ENCODE results near the gene DYNC2LI1. TPM values are rescaled to one million over a fixed set of nuclear protein-coding genes. Genes with fewer than 3 reads are reported as not detected.

The DYNC2LI1 gene
- total RNA-seq, 1 donor from 2014 or later: 15.3 TPM

DNA sequence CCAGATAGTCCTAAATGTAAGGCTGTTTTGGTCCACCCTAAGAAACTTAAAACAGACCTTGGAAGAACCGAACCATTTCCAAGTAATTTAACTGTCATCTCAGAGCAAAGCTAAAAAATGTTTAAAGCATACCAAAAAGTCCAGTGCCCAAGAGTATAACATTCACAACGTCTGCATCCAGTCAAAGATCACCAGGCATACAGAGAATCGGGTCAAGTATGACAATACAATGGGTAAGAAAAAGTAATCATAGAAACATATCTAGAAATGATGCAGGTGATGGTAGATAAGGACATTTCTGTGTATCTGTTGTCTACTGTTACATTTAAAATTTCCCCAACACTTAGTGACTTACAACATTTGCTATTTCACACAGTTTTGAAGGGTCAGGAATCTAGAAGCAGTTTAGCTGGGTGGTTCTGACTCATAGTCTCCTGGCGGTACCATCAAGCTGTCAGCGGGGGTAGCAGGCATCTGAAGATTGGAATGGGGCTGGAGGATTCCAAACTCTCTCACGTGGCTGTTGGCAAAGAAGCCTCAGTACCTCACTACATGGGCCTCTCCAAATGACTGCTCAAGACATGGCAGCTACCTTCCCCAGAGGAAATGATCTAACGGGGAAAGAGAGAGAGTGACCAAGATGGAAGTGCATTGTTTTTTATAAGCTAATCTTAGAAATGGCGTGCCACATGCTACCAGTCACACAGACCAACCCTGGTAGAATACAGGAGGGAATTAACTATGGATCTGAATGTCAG is 36.6 kb upstream of the DYNC2LI1 start:
- peaks cover 19% of the 10 kb centered on the region for H3K4me1 Mint-ChIP-seq (ENCODE audit: low read depth, unreplicated experiment)
- no peaks in the 10 kb centered on the region for H3K9me3 ChIP-seq (ENCODE audit: insufficient read depth, low read depth, low read length)
- FAIRE-seq (peak; percentile 89), DNase-seq (ENCODE audit: low read depth) (peak; percentile 96)
- peak overlapping the region; percentile 1 for H3K4me3 Mint-ChIP-seq (ENCODE audit: unreplicated experiment)
- H3K27ac ChIP-seq (ENCODE audit: low read depth, low read length): peak overlapping the region; percentile 81
- no peaks in the 10 kb centered on the region for H3K27me3 Mint-ChIP-seq (ENCODE audit: low read depth, unreplicated experiment)
- H3K9me3 Mint-ChIP-seq (ENCODE audit: unreplicated experiment): no peaks in the 10 kb centered on the region
- H3K4me1 ChIP-seq (ENCODE audit: insufficient read depth, low read length): peaks cover 16% of the 10 kb centered on the region
- H2AFZ ChIP-seq (ENCODE audit: low read depth, low read length): peak overlapping the region; percentile 43
- H3K27me3 ChIP-seq (ENCODE audit: insufficient read depth, low read length): no peaks in the 10 kb centered on the region
- H3K9ac ChIP-seq (ENCODE audit: low read length): peak overlapping the region; percentile 44
- no peaks in the 10 kb centered on the region for H4K20me1 ChIP-seq (ENCODE audit: insufficient read depth, low read length)
- H3K36me3 Mint-ChIP-seq (ENCODE audit: low read depth, unreplicated experiment): no peaks in the 10 kb centered on the region
- TF ChIP-seq EZH2 (IDR thresholded peaks at IDR 0.05; ENCODE audit: insufficient read depth, low read length): no peak
- TF ChIP-seq, protein P1, sequence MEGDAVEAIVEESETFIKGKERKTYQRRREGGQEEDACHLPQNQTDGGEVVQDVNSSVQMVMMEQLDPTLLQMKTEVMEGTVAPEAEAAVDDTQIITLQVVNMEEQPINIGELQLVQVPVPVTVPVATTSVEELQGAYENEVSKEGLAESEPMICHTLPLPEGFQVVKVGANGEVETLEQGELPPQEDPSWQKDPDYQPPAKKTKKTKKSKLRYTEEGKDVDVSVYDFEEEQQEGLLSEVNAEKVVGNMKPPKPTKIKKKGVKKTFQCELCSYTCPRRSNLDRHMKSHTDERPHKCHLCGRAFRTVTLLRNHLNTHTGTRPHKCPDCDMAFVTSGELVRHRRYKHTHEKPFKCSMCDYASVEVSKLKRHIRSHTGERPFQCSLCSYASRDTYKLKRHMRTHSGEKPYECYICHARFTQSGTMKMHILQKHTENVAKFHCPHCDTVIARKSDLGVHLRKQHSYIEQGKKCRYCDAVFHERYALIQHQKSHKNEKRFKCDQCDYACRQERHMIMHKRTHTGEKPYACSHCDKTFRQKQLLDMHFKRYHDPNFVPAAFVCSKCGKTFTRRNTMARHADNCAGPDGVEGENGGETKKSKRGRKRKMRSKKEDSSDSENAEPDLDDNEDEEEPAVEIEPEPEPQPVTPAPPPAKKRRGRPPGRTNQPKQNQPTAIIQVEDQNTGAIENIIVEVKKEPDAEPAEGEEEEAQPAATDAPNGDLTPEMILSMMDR (IDR thresholded peaks at IDR 0.05; ENCODE audit: insufficient read depth, low read depth, low read length): no peak
- no peaks in the 10 kb centered on the region for H3K79me2 ChIP-seq (ENCODE audit: insufficient read depth, low read length)
- peak overlapping the region; percentile 90 for H3K27ac Mint-ChIP-seq (ENCODE audit: unreplicated experiment)
- no peaks in the 10 kb centered on the region for H3K36me3 ChIP-seq (ENCODE audit: insufficient read depth, low read length)
- peak overlapping the region; percentile 55 for H3K4me2 ChIP-seq (ENCODE audit: low read length)
- peak overlapping the region; percentile 31 for H3K4me3 ChIP-seq (ENCODE audit: insufficient read depth, low read depth, low read length)

DNA sequence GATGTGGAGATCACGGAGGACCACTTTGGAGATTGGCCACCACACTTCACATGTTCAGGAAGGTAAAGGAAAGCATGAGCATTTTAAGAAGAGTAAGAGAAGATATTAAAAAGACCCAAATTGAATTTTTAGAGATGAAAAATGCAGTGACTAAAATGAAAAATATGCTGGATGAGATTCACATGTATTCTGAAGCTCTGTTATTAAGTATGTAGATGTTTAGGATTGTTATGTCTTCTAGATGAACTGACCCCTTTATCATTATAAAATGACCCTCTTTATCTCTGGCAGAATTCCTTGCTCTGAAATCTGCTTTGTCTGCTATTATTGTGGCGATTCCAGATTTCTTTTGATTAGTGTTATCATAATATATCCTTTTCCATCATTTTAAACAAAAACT is 36.0 kb upstream of the DYNC2LI1 start:
- no peaks in the 10 kb centered on the region for H3K79me2 ChIP-seq (ENCODE audit: insufficient read depth, low read length)
- H3K9me3 ChIP-seq (ENCODE audit: insufficient read depth, low read depth, low read length): no peaks in the 10 kb centered on the region
- DNase-seq (ENCODE audit: low read depth) (no peak), FAIRE-seq (peak; percentile 23)
- Mint-ChIP-seq H3K27me3 (ENCODE audit: low read depth, unreplicated experiment) (no peaks in the 10 kb centered on the region), H3K4me3 (ENCODE audit: unreplicated experiment) (no peak overlapping the region), H3K36me3 (ENCODE audit: low read depth, unreplicated experiment) (no peaks in the 10 kb centered on the region), H3K9me3 (ENCODE audit: unreplicated experiment) (no peaks in the 10 kb centered on the region), H3K27ac (ENCODE audit: unreplicated experiment) (peak overlapping the region; percentile 90), H3K4me1 (ENCODE audit: low read depth, unreplicated experiment) (peaks cover 19% of the 10 kb centered on the region)
- H3K4me1 ChIP-seq (ENCODE audit: insufficient read depth, low read length): peaks cover 16% of the 10 kb centered on the region
- H3K36me3 ChIP-seq (ENCODE audit: insufficient read depth, low read length): no peaks in the 10 kb centered on the region
- no peaks in the 10 kb centered on the region for H4K20me1 ChIP-seq (ENCODE audit: insufficient read depth, low read length)
- no peaks in the 10 kb centered on the region for H3K27me3 ChIP-seq (ENCODE audit: insufficient read depth, low read length)
- peak overlapping the region; percentile 55 for H3K4me2 ChIP-seq (ENCODE audit: low read length)
- peak overlapping the region; percentile 44 for H3K9ac ChIP-seq (ENCODE audit: low read length)
- H2AFZ ChIP-seq (ENCODE audit: low read depth, low read length): peak overlapping the region; percentile 43
- H3K27ac ChIP-seq (ENCODE audit: low read depth, low read length): peak overlapping the region; percentile 81
- peak overlapping the region; percentile 31 for H3K4me3 ChIP-seq (ENCODE audit: insufficient read depth, low read depth, low read length)
- TF ChIP-seq, protein P1 (IDR thresholded peaks at IDR 0.05; ENCODE audit: insufficient read depth, low read depth, low read length): no peak
- TF ChIP-seq EZH2 (IDR thresholded peaks at IDR 0.05; ENCODE audit: insufficient read depth, low read length): no peak

DNA sequence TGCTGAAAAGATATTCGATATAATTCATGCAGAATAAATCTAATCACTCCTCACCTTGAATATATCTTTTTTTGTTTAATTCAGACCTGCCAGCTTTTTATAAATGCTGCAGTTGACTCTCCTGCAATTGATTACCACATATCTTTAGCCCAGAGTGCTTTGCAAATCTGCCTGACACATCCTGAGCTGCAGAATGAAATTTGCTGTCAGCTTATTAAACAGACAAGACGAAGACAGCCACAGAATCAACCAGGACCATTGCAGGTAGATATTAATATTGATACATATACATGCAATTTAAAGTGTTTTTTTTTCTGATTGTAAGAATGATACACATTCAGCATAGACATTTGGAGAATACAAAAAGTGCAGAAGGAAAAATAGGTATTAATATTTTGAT is 35.6 kb upstream of the DYNC2LI1 start:
- no peak overlapping the region for H3K4me3 Mint-ChIP-seq (ENCODE audit: unreplicated experiment)
- H3K36me3 Mint-ChIP-seq (ENCODE audit: low read depth, unreplicated experiment): no peaks in the 10 kb centered on the region
- no peak overlapping the region for H3K4me3 ChIP-seq (ENCODE audit: insufficient read depth, low read depth, low read length)
- H3K27me3 ChIP-seq (ENCODE audit: insufficient read depth, low read length): no peaks in the 10 kb centered on the region
- peaks cover 19% of the 10 kb centered on the region for H3K4me1 Mint-ChIP-seq (ENCODE audit: low read depth, unreplicated experiment)
- no peaks in the 10 kb centered on the region for H3K9me3 Mint-ChIP-seq (ENCODE audit: unreplicated experiment)
- H3K27ac ChIP-seq (ENCODE audit: low read depth, low read length): peak overlapping the region; percentile 81
- no peaks in the 10 kb centered on the region for H3K27me3 Mint-ChIP-seq (ENCODE audit: low read depth, unreplicated experiment)
- H2AFZ ChIP-seq (ENCODE audit: low read depth, low read length): no peak overlapping the region
- no peak for FAIRE-seq
- H3K27ac Mint-ChIP-seq (ENCODE audit: unreplicated experiment): no peak overlapping the region
- no peaks in the 10 kb centered on the region for H3K9me3 ChIP-seq (ENCODE audit: insufficient read depth, low read depth, low read length)
- no peak for TF ChIP-seq EZH2 (IDR thresholded peaks at IDR 0.05; ENCODE audit: insufficient read depth, low read length)
- TF ChIP-seq, protein P1 (IDR thresholded peaks at IDR 0.05; ENCODE audit: insufficient read depth, low read depth, low read length): no peak
- no peak for DNase-seq (ENCODE audit: low read depth)
- peaks cover 16% of the 10 kb centered on the region for H3K4me1 ChIP-seq (ENCODE audit: insufficient read depth, low read length)
- no peaks in the 10 kb centered on the region for H3K36me3 ChIP-seq (ENCODE audit: insufficient read depth, low read length)
- H3K79me2 ChIP-seq (ENCODE audit: insufficient read depth, low read length): no peaks in the 10 kb centered on the region
- H3K4me2 ChIP-seq (ENCODE audit: low read length): peak overlapping the region; percentile 55
- no peak overlapping the region for H3K9ac ChIP-seq (ENCODE audit: low read length)
- H4K20me1 ChIP-seq (ENCODE audit: insufficient read depth, low read length): no peaks in the 10 kb centered on the region
